SU-DHL-6 (cell line): ENCODE data around the gene MFN2.

ENCODE experiments used
- H2AFZ ChIP-seq: fragments of 200-600 bp; sonication (generic); 2 replicates; pipeline ENCODE4 v1.6.1; 2014; ENCODE audit warnings: low read depth, mild to moderate bottlenecking, moderate library complexity, mixed read lengths, antibody characterized with exemption, low read length; ENCODE audit not compliant: severe bottlenecking
- H3F3A ChIP-seq: fragments of 200-600 bp; shearing (Covaris generic); 2 replicates; pipeline ENCODE4 v1.6.0; 2016; ENCODE audit warnings: antibody characterized with exemption, mild to moderate bottlenecking; ENCODE audit not compliant: insufficient read depth
- H3K27ac ChIP-seq: fragments of 200-600 bp; sonication (generic); 2 replicates; pipeline ENCODE4 v1.5.1; 2016; ENCODE audit warnings: low read depth, mild to moderate bottlenecking, low read length, moderate library complexity, mixed read lengths
- H3K27me3 ChIP-seq: fragments of 200-600 bp; sonication (generic), shearing (Covaris generic); 2 replicates; pipeline ENCODE4 v1.6.0; 2014; ENCODE audit warnings: mild to moderate bottlenecking, low read length
- H3K36me3 ChIP-seq: fragments of 200-600 bp; sonication (generic); 2 replicates; pipeline ENCODE4 v1.6.1; 2014; ENCODE audit warnings: mild to moderate bottlenecking, low read length, mixed read lengths
- H3K4me2 ChIP-seq: fragments of 300-600, 200-600 bp; shearing (Covaris generic), sonication (generic); 2 replicates; pipeline ENCODE4 v1.6.0; 2014; ENCODE audit warnings: low read length, low read depth, mild to moderate bottlenecking; ENCODE audit not compliant: poor library complexity, severe bottlenecking
- H3K4me3 ChIP-seq: fragments of 200-600 bp; sonication (generic); 2 replicates; pipeline ENCODE4 v1.5.1; 2014; ENCODE audit warnings: antibody characterized with exemption, low read length, mild to moderate bottlenecking, mixed read lengths; ENCODE audit not compliant: insufficient read depth, poor library complexity, severe bottlenecking
- H3K79me2 ChIP-seq: fragments of 200-600 bp; sonication (generic); 2 replicates; pipeline ENCODE4 v1.6.1; 2014; ENCODE audit warnings: mild to moderate bottlenecking, low read length, moderate library complexity; ENCODE audit not compliant: insufficient read depth
- H3K9ac ChIP-seq: fragments of 200-600 bp; sonication (generic); 2 replicates; pipeline ENCODE4 v1.7.0; 2014; ENCODE audit warnings: mild to moderate bottlenecking, low read length
- H3K9me2 ChIP-seq: fragments of 200-600 bp; sonication (generic); replicated peaks from 2 replicates; pipeline ENCODE4 v1.6.1; 2014; ENCODE audit warnings: low read length; ENCODE audit not compliant: insufficient read depth
- H3K9me3 ChIP-seq: fragments of 200-600 bp; sonication (generic); 2 replicates; pipeline ENCODE4 v1.6.1; 2014; ENCODE audit warnings: low read length, mixed read lengths; ENCODE audit not compliant: insufficient read depth
- H4K20me1 ChIP-seq: fragments of 200-600 bp; sonication (generic); 2 replicates; pipeline ENCODE4 v1.6.1; 2014; ENCODE audit warnings: low read depth, mild to moderate bottlenecking, antibody characterized with exemption, low read length, moderate library complexity, mixed read lengths
- CTCF ChIP-seq: fragments of 200-600 bp; sonication (generic); IDR thresholded peaks from one replicate; pipeline ENCODE4 v1.5.1; 2017; ENCODE audit warnings: antibody characterized with exemption, mild to moderate bottlenecking, low read length, moderate library complexity; ENCODE audit not compliant: insufficient read depth, poor library complexity, severe bottlenecking
- EZH2phosphoT487 ChIP-seq: fragments of 200-600 bp; sonication (generic), shearing (Covaris generic); conservative IDR thresholded peaks from 2 replicates; pipeline ENCODE4 v1.6.1; 2018; ENCODE audit warnings: mild to moderate bottlenecking, antibody characterized with exemption, low read length, moderate library complexity, mixed read lengths

The MFN2 gene

DNA sequence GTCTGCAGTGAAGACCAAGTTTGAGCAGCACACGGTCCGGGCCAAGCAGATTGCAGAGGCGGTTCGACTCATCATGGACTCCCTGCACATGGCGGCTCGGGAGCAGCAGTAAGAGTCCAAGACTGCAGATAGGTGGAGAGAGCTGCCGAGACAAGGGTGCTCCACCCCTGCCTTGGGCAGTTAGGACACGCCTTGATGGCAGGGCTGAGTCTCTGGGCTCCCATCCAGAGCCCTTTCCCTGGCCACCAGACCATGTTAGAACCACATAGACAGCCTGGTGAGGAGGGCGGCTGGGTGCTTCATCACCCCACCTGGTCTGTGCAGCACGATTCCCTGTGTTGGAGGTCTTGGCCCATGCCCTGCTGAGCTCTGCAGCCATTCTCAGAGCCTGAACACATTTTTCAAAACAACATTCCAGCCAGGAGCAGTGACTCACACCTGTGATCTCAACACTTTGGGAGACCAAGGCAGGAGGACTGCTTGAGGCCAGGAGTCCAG lies 21.8 kb downstream of the MFN2 start:
- Histone ChIP-seq H3K36me3 (0 out of 2 replicates have a peak, but pooled peaks cover 2% of the 10 kb centered on the region), H3K9me3 (no peaks in the 10 kb centered on the region), H3K4me3 (no peak overlapping the region), H4K20me1 (no peaks in the 10 kb centered on the region), H3K27me3 (no peaks in the 10 kb centered on the region), H3K9ac (no peak overlapping the region), H3K27ac (no peak overlapping the region), H2AFZ (no peak overlapping the region), H3K4me2 (no peak overlapping the region), H3K9me2 (no peaks in the 10 kb centered on the region), H3K79me2 (no peaks in the 10 kb centered on the region), H3F3A (no peaks in the 10 kb centered on the region)
- TF ChIP-seq CTCF (no peak), EZH2phosphoT487 (no peak)

- H3F3A ChIP-seq = no peaks in the 10 kb centered on the region
- no peak overlapping the region for H3K4me2 ChIP-seq
- no peak overlapping the region for H2AFZ ChIP-seq
- H3K4me3 ChIP-seq = no peak overlapping the region
- H3K36me3 ChIP-seq = 0 out of 2 replicates have a peak, but pooled peaks cover 4% of the 10 kb centered on the region
- TF ChIP-seq CTCF (no peak), EZH2phosphoT487 (no peak)
- no peaks in the 10 kb centered on the region for H3K27me3 ChIP-seq
- no peaks in the 10 kb centered on the region for H4K20me1 ChIP-seq
- no peak overlapping the region for H3K27ac ChIP-seq
- no peaks in the 10 kb centered on the region for H3K9me3 ChIP-seq
- H3K79me2 ChIP-seq = no peaks in the 10 kb centered on the region
- H3K9ac ChIP-seq = no peak overlapping the region
- no peaks in the 10 kb centered on the region for H3K9me2 ChIP-seq
Measured at GRCh38 chr1:12003762-12004161, 23.5 kb downstream of the MFN2 start.

GRCh38 chr1:12005488-12006166 lies 25.4 kb downstream of the MFN2 start:
- Histone ChIP-seq H3K27me3 (no peaks in the 10 kb centered on the region), H3K27ac (no peak overlapping the region), H3K36me3 (0 out of 2 replicates have a peak, but pooled peaks cover 3% of the 10 kb centered on the region)

More at GRCh38 chr1:12005488-12006166, 25.4 kb downstream of the MFN2 start:
- Histone ChIP-seq H3K4me3 (no peak overlapping the region), H4K20me1 (no peaks in the 10 kb centered on the region), H2AFZ (no peak overlapping the region), H3K9ac (no peak overlapping the region), H3K4me2 (no peak overlapping the region), H3F3A (no peaks in the 10 kb centered on the region), H3K79me2 (no peaks in the 10 kb centered on the region), H3K9me3 (no peaks in the 10 kb centered on the region), H3K9me2 (no peaks in the 10 kb centered on the region)
- no peak for TF ChIP-seq EZH2phosphoT487
- TF ChIP-seq CTCF = no peak
